Stimulated activated memory B cell treated with anti-CD40 and anti-IgM and Interleukin-4, amounts not matched to agents 10 μg/mL and 1 μg/mL and 100 μg/mL, for 72 hours (primary cell): Measurements from ENCODE around the gene MEGF6.

ENCODE experiments used
- ATAC-seq: fragments of 150-1000 bp; cut with Tn5 transposase; 2 replicates; pipeline ENCODE4 v1.10.0; 2021
- H3K27ac Mint-ChIP-seq: one replicate; pipeline ENCODE4 v1.8.0; 2022; ENCODE audit warnings: mild to moderate bottlenecking, mixed read lengths
- H3K27me3 Mint-ChIP-seq: one replicate; pipeline ENCODE4 v1.8.0; 2022; ENCODE audit warnings: mixed read lengths
- H3K36me3 Mint-ChIP-seq: one replicate; pipeline ENCODE4 v1.8.0; 2022; ENCODE audit warnings: mixed read lengths
- H3K4me1 Mint-ChIP-seq: one replicate; pipeline ENCODE4 v1.8.0; 2022; ENCODE audit warnings: mixed read lengths
- H3K4me3 Mint-ChIP-seq: one replicate; pipeline ENCODE4 v1.8.0; 2022; ENCODE audit warnings: mild to moderate bottlenecking, moderate library complexity, mixed read lengths
- H3K9me3 Mint-ChIP-seq: one replicate; pipeline ENCODE4 v1.8.0; 2022; ENCODE audit warnings: mixed read lengths

Gene MEGF6

DNA sequence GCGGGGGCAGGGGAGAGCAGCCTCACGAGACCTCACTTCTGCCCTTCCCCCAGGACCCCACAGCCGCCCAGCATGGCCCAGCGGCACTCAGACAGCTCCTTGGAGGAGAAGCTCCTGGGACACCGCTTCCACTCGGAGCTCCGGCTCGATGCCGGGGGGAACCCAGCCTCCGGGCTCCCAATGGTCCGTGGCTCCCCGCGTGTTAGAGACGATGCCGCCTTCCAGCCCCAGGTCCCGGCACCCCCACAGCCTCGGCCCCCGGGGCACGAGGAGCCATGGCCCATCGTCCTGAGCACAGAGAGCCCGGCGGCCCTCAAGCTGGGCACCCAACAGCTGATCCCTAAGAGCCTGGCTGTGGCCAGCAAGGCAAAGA is 148.3 kb downstream of the MEGF6 start:
- H3K4me3 Mint-ChIP-seq = no peak overlapping the region
- H3K36me3 Mint-ChIP-seq = no peaks in the 10 kb centered on the region
- peaks cover 59% of the 10 kb centered on the region for H3K27me3 Mint-ChIP-seq
- ATAC-seq = no peak
- H3K4me1 Mint-ChIP-seq = peaks cover 6% of the 10 kb centered on the region
- H3K9me3 Mint-ChIP-seq = no peaks in the 10 kb centered on the region
- H3K27ac Mint-ChIP-seq = no peak overlapping the region

DNA sequence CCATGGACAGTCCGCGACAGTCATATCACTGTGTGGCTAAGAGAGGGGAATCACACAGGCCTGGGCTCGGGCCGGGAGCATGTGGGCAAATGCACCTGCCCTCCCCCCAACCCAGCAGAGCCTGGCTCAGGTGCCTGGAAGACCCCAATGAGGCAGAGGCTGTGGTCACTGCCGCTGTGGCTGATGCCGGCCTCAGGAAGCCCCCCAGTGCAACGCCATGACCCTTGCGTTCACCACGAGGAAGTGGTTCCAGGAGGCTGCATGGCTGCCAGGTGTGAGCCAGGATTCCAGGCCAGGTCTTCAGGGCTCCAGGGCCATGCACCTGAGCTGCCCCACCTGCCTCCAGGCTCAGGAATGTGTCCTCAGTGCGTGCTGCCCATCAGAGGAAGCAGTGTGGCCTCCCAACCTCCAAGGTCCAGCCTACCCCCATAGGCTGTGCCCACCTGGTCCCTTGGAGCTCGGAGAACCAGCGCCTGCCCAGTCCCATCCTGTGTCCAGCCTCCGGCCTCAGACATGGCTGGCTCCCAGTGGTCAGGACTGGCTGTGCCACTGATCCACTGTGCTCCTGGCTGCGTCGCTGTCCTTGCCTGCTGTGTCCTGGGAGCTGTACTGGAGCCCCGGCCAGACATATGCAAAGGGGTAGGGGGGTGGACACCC is 148.8 kb downstream of the MEGF6 start:
- Mint-ChIP-seq H3K36me3 (no peaks in the 10 kb centered on the region), H3K4me3 (no peak overlapping the region), H3K4me1 (peaks cover 6% of the 10 kb centered on the region), H3K27me3 (peaks cover 59% of the 10 kb centered on the region), H3K9me3 (no peaks in the 10 kb centered on the region), H3K27ac (no peak overlapping the region)
- no peak for ATAC-seq

DNA sequence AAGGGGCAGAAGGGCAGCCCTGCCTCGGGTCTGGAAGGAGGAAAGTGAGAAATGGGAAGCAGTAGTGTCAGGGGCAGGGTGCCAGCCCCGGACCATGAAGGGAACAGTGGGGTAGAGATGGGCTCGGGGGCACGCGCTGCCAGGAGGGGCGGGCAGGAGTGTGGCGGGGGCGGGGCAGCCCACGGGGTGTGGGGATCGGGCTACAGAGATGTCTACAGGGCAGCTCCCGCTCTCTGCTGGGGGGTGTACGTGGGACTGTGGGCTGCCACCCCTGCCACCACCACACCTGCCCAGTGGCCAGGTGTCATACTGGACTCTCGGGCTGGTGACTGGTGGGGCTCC is 149.4 kb downstream of the MEGF6 start:
- Mint-ChIP-seq H3K36me3 (no peaks in the 10 kb centered on the region), H3K27ac (no peak overlapping the region), H3K4me3 (no peak overlapping the region), H3K4me1 (peaks cover 6% of the 10 kb centered on the region), H3K27me3 (peaks cover 53% of the 10 kb centered on the region), H3K9me3 (no peaks in the 10 kb centered on the region)
- ATAC-seq = peak; percentile 10

- peaks cover 48% of the 10 kb centered on the region for H3K27me3 Mint-ChIP-seq
- peaks cover 6% of the 10 kb centered on the region for H3K4me1 Mint-ChIP-seq
- H3K36me3 Mint-ChIP-seq = no peaks in the 10 kb centered on the region
- H3K9me3 Mint-ChIP-seq = no peaks in the 10 kb centered on the region
- no peak for ATAC-seq
- no peak overlapping the region for H3K4me3 Mint-ChIP-seq
- no peak overlapping the region for H3K27ac Mint-ChIP-seq
Measured at GRCh38 chr1:3461238-3461933, 149.9 kb downstream of the MEGF6 start.

DNA sequence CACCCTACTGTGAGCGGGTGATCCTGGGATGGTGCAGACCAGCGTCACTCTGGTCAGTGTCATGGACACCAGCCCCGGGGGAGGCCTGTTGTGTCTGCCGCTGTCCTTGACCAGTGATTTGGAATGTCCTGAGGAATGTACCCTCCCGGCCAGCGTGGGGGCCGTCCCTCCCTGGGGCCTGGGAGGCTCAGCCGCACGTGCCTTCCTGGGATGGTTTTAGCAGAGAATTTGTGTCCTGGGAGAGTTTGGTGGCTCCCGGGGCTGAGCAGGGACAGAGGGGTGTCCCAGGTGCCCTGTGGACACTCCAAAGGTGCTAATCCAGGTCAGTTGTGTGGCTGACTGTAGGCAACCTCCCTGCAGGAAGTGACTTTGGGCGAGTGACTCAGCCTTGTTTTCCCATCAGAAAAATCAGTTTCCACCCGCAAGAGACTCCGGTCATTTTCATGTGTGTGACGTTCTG is 150.6 kb downstream of the MEGF6 start:
- Mint-ChIP-seq H3K27ac (no peak overlapping the region), H3K4me1 (peaks cover 3% of the 10 kb centered on the region), H3K9me3 (no peaks in the 10 kb centered on the region), H3K27me3 (peaks cover 43% of the 10 kb centered on the region), H3K4me3 (no peak overlapping the region), H3K36me3 (no peaks in the 10 kb centered on the region)
- no peak for ATAC-seq

- Mint-ChIP-seq H3K27ac (no peak overlapping the region), H3K9me3 (no peaks in the 10 kb centered on the region)
- no peak for ATAC-seq
Measured at GRCh38 chr1:3459940-3460671, 151.2 kb downstream of the MEGF6 start.

GRCh38 chr1:3459051-3459908 is 152.0 kb downstream of the MEGF6 start:
- ATAC-seq = no peak
- H3K4me1 Mint-ChIP-seq = no peaks in the 10 kb centered on the region
- peaks cover 37% of the 10 kb centered on the region for H3K27me3 Mint-ChIP-seq
- H3K36me3 Mint-ChIP-seq = no peaks in the 10 kb centered on the region
- H3K9me3 Mint-ChIP-seq = no peaks in the 10 kb centered on the region
- no peak overlapping the region for H3K27ac Mint-ChIP-seq
- H3K4me3 Mint-ChIP-seq = no peak overlapping the region

More at GRCh38 chr1:3459940-3460671, 151.2 kb downstream of the MEGF6 start:
- H3K36me3 Mint-ChIP-seq = no peaks in the 10 kb centered on the region
- no peaks in the 10 kb centered on the region for H3K4me1 Mint-ChIP-seq
- peaks cover 43% of the 10 kb centered on the region for H3K27me3 Mint-ChIP-seq
- no peak overlapping the region for H3K4me3 Mint-ChIP-seq

DNA sequence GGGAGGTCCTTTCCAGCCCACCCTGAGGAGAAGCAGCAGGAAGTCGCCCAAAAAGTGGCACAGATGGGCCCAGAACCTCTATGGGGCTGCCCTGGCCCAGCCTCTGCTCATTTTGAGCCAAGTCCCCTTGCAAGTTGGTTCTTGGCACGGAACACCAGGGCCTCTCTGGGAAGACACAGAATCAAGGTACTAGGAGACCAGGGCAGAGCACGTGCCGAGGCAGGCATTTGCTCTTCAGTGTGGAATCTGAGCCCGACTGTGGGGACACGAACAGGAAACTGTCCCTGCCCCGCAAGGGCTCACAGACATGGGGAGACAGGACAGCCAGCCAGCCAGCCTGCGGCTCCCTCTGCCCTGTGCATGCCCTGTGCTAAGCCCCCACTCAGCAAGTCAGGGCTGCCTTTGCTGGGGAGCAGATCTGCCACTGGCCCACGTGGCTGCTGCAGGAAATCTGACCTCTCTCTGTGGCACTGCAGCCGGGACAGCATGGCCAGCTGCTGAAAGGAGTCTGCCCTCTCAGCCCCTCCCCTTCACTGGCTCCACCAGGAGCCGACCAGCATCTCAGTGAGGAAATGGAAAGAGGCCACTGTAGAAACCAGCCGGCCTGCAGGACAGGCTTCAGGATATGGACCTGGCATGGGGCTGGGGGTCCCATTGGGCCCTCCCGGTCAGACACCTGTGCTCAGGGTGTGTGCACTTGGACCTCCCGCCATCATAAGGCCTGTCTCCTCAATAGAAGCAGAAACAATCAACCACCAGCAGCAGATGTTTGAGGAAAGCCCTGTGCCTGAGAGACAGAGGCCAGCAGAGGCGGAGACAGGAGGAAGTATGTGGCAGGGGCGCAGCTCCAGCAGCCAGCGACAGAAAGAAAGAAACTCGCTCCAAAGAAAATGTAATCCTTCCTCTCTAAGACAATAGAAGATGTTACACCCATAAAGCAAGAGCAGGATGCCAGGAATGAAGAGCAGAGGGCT is 153.1 kb downstream of the MEGF6 start:
- Mint-ChIP-seq H3K9me3 (no peaks in the 10 kb centered on the region), H3K27me3 (peaks cover 41% of the 10 kb centered on the region), H3K4me3 (no peak overlapping the region), H3K27ac (no peak overlapping the region), H3K36me3 (no peaks in the 10 kb centered on the region), H3K4me1 (peaks cover 3% of the 10 kb centered on the region)
- ATAC-seq = no peak

GRCh38 chr1:3456964-3457909 is 154.1 kb downstream of the MEGF6 start:
- no peak for ATAC-seq
- Mint-ChIP-seq H3K36me3 (no peaks in the 10 kb centered on the region), H3K27ac (no peak overlapping the region), H3K4me3 (no peak overlapping the region), H3K9me3 (no peaks in the 10 kb centered on the region), H3K4me1 (peaks cover 6% of the 10 kb centered on the region), H3K27me3 (peaks cover 51% of the 10 kb centered on the region)

DNA sequence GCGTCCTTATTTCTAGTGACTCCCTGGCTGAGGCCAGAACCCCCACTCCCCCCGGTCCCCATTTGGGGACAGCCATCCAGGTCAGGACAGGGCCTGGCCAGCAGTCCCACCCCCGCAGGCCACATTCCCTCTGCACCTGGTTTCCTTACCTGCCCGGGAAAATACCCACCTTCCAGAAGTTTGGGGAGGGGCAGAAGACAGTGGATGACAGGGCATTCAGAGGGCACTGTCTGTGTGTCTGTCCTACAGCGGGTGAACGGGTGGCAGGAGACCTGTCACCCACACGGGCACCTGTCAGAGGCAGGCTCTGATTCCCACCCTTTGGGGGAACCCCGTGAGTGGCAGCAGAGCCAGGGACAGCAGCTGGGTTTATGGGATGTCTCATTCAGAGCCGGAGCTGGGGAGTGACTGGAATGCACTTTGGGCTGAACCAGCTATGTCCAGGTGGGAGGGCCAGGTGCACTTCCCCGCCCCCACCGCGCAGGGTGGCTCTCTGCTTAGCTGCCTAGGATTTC is 154.8 kb downstream of the MEGF6 start:
- Mint-ChIP-seq H3K9me3 (no peaks in the 10 kb centered on the region), H3K27ac (no peak overlapping the region), H3K27me3 (peaks cover 50% of the 10 kb centered on the region), H3K4me1 (peaks cover 6% of the 10 kb centered on the region), H3K4me3 (no peak overlapping the region), H3K36me3 (no peaks in the 10 kb centered on the region)
- no peak for ATAC-seq

GRCh38 chr1:3455670-3456448 is 155.4 kb downstream of the MEGF6 start:
- Mint-ChIP-seq H3K4me3 (peak overlapping the region; percentile 58), H3K36me3 (no peaks in the 10 kb centered on the region), H3K27me3 (peaks cover 53% of the 10 kb centered on the region), H3K9me3 (no peaks in the 10 kb centered on the region), H3K4me1 (peaks cover 6% of the 10 kb centered on the region), H3K27ac (no peak overlapping the region)
- no peak for ATAC-seq

DNA sequence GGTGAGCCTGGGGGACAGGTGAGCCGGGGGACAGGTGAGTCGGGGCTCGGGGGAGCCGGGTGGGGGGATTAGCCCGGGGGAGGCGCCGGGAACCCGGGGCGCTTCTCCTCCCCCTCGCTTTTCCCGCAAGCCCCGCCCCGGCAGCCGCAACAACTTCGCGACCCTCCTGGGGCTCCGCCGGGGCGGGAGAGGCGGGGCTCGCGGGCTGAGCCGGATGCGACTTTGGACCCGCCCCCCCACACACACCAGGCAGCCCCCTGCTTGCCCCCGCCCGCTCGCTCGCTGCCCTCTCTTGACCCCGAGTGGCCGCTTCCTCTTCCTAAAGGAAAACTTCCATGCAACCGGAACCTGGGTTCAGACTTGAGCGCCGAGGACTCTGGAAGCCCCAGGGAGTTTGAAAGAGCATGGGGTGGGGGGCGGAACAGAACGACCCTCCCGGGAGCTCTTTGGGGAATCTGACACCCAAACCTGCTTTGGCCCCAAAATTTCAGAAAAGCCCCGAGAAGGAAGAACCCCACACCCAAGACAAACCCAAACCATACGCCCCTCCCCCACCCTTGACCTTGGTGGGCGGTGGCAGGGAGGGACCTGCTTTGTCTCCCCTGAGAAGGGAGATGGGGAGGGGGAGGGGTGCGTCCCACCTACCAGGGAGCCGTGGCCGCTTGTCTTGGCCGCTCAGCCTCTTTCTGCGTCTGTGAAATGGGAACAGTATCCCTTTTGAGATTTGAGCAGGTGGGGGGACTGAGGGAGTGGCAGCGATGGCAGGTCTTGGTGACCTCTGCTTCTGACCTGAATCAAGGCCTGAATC is 156.3 kb downstream of the MEGF6 start:
- Mint-ChIP-seq H3K27ac (no peak overlapping the region), H3K36me3 (no peaks in the 10 kb centered on the region), H3K27me3 (peaks cover 53% of the 10 kb centered on the region), H3K4me1 (peaks cover 6% of the 10 kb centered on the region), H3K9me3 (no peaks in the 10 kb centered on the region), H3K4me3 (peak overlapping the region; percentile 58)
- no peak for ATAC-seq
